Progenitor cell of endocrine pancreas (in vitro differentiated cells): Measurements from ENCODE around the gene DDX31. TPM values are rescaled to one million over a fixed set of nuclear protein-coding genes. Genes with fewer than 3 reads are reported as not detected.
A peak's percentile ranks its signal among the peaks of the same experiment; 100 is the strongest.

Experiments used
- DNase-seq: peaks from one replicate; pipeline ENCODE4 v3.0.0; 2021; ENCODE audit warnings: low spot score; ENCODE audit not compliant: unreplicated experiment
- H3K27ac Mint-ChIP-seq: 2 replicates; pipeline ENCODE4 v1.8.0; 2021; ENCODE audit warnings: mild to moderate bottlenecking, moderate library complexity, mixed read lengths
- H3K27me3 Mint-ChIP-seq: 2 replicates; pipeline ENCODE4 v1.8.0; 2021; ENCODE audit warnings: mixed read lengths
- H3K36me3 Mint-ChIP-seq: 2 replicates; pipeline ENCODE4 v1.8.0; 2022; ENCODE audit warnings: mixed read lengths; ENCODE audit not compliant: insufficient read depth
- H3K4me1 Mint-ChIP-seq: 2 replicates; pipeline ENCODE4 v1.8.0; 2021; ENCODE audit warnings: low read depth, mixed read lengths
- H3K4me3 Mint-ChIP-seq: 2 replicates; pipeline ENCODE4 v1.8.0; 2021; ENCODE audit warnings: low read depth, mild to moderate bottlenecking, moderate library complexity, mixed read lengths
- H3K9me3 Mint-ChIP-seq: 2 replicates; pipeline ENCODE4 v1.8.0; 2021; ENCODE audit warnings: low read depth, mixed read lengths
- total RNA-seq: library from RNA; stranded (reverse); gene quantifications from 2 replicates; pipeline ENCODE4 v1.2.1, GENCODE V29; 2021
- TF ChIP-seq, protein P1 (sequence below): fragments of 200-600 bp; sonication (generic); IDR thresholded peaks from one replicate; pipeline ENCODE4 v1.5.0; 2021; ENCODE audit warnings: antibody characterized with exemption, mild to moderate bottlenecking; ENCODE audit not compliant: unreplicated experiment

The DDX31 gene
- total RNA-seq, 1 donor from 2014 or later, result 16.7 TPM

DNA sequence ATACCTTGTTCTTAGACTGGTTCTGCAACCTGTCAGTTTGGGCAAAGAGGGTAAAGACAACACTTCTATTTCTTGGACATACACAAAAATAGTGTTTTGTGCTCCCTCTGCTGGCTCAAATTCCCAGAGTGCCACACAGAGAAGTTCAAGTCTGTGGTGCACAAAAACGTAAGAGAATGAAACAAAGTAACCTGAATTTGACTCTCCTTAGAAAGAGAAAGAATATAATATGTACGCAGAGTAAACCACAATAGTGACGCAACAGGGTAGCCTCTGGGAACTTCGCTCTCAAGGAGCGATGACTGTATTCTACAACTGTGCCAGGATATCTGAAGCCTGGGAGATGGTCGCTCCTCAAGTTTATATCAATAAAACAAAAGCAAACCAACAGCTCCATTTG is 18.5 kb downstream of the DDX31 start:
- DNase-seq, result no peak
- TF ChIP-seq, protein P1, sequence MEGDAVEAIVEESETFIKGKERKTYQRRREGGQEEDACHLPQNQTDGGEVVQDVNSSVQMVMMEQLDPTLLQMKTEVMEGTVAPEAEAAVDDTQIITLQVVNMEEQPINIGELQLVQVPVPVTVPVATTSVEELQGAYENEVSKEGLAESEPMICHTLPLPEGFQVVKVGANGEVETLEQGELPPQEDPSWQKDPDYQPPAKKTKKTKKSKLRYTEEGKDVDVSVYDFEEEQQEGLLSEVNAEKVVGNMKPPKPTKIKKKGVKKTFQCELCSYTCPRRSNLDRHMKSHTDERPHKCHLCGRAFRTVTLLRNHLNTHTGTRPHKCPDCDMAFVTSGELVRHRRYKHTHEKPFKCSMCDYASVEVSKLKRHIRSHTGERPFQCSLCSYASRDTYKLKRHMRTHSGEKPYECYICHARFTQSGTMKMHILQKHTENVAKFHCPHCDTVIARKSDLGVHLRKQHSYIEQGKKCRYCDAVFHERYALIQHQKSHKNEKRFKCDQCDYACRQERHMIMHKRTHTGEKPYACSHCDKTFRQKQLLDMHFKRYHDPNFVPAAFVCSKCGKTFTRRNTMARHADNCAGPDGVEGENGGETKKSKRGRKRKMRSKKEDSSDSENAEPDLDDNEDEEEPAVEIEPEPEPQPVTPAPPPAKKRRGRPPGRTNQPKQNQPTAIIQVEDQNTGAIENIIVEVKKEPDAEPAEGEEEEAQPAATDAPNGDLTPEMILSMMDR, result peak; percentile 49
- Mint-ChIP-seq H3K27me3 (no peaks in the 10 kb centered on the region), H3K36me3 (peaks cover 13% of the 10 kb centered on the region), H3K4me3 (no peak overlapping the region), H3K9me3 (no peaks in the 10 kb centered on the region), H3K4me1 (peaks cover 1% of the 10 kb centered on the region), H3K27ac (peak overlapping the region; percentile 15)

- H3K9me3 Mint-ChIP-seq, result no peaks in the 10 kb centered on the region
- no peak for DNase-seq
- peaks cover 30% of the 10 kb centered on the region for H3K36me3 Mint-ChIP-seq
- no peak overlapping the region for H3K4me3 Mint-ChIP-seq
- H3K4me1 Mint-ChIP-seq, result peaks cover 4% of the 10 kb centered on the region
- no peaks in the 10 kb centered on the region for H3K27me3 Mint-ChIP-seq
- H3K27ac Mint-ChIP-seq, result no peak overlapping the region
- TF ChIP-seq, protein P1, result no peak
Measured at GRCh38 chr9:132648685-132649084, 21.1 kb downstream of the DDX31 start.

- Mint-ChIP-seq H3K27ac (no peak overlapping the region), H3K4me3 (no peak overlapping the region), H3K4me1 (peaks cover 4% of the 10 kb centered on the region), H3K36me3 (peaks cover 34% of the 10 kb centered on the region), H3K27me3 (no peaks in the 10 kb centered on the region), H3K9me3 (no peaks in the 10 kb centered on the region)
- DNase-seq, result no peak
- TF ChIP-seq, protein P1, result no peak
Measured at GRCh38 chr9:132648283-132648682, 21.5 kb downstream of the DDX31 start.

GRCh38 chr9:132647806-132648205 is 22.0 kb downstream of the DDX31 start:
- Mint-ChIP-seq H3K9me3 (no peaks in the 10 kb centered on the region), H3K36me3 (peaks cover 37% of the 10 kb centered on the region), H3K4me3 (no peak overlapping the region), H3K4me1 (peaks cover 4% of the 10 kb centered on the region), H3K27ac (no peak overlapping the region), H3K27me3 (no peaks in the 10 kb centered on the region)
- no peak for DNase-seq
- TF ChIP-seq, protein P1, result no peak

GRCh38 chr9:132647355-132647754 is 22.4 kb downstream of the DDX31 start:
- Mint-ChIP-seq H3K4me1 (peaks cover 4% of the 10 kb centered on the region), H3K9me3 (no peaks in the 10 kb centered on the region), H3K4me3 (no peak overlapping the region), H3K36me3 (peaks cover 37% of the 10 kb centered on the region), H3K27ac (no peak overlapping the region), H3K27me3 (no peaks in the 10 kb centered on the region)
- DNase-seq, result no peak
- TF ChIP-seq, protein P1, result no peak
